Limb (tissue), 2 donors: ENCODE measurements around the gene SNORC.

ENCODE experiments used
- DNase-seq, 2 donors: peaks; one replicate each; pipeline ENCODE4 v3.0.0-alpha.2; 2016; ENCODE audit errors: extremely low spot score in 2 of 2

Gene SNORC

DNA sequence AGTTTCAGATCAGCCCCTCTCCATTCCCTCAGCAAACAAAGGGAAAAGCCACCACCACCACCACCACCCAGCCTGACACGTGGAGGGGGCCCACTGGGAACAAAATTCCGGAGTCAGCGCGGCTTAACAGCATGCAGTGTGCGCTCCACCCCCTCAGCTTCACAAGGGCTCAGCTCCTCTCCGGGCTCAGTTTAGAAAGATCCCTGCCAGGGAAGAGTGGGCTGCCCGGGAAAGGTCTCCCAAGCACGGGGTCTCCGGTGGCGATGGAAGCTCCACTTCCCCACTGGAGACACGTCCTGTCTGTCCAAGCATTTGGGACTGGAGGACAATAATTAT, 55.7 kb downstream of the SNORC start:
- no peak for DNase-seq

DNA sequence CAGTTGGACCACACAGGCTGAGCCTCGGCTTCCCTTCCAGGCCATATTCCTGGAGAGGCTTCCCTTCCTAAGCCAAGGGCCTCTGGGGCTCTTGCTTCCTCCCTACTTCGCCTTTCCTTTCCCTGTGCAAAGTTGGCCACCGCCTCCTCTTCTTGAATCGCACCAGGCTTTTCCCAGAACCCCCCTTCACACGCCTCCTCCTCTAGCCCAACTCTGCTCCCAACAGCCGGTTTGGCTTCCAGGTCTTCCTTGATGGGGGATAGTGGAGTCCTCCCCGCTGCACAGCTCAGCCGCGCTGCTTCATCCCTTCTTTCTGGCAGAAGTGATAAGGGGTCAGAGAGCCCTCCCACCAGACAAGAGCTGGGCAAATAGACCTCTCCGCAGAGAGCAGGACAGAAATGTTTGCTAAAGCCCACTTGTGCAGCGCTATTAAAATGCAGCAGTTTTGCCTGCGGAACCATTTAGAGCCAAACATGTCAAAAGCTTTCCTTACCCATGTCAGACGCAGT, 56.4 kb downstream of the SNORC start:
- no peak for DNase-seq

DNA sequence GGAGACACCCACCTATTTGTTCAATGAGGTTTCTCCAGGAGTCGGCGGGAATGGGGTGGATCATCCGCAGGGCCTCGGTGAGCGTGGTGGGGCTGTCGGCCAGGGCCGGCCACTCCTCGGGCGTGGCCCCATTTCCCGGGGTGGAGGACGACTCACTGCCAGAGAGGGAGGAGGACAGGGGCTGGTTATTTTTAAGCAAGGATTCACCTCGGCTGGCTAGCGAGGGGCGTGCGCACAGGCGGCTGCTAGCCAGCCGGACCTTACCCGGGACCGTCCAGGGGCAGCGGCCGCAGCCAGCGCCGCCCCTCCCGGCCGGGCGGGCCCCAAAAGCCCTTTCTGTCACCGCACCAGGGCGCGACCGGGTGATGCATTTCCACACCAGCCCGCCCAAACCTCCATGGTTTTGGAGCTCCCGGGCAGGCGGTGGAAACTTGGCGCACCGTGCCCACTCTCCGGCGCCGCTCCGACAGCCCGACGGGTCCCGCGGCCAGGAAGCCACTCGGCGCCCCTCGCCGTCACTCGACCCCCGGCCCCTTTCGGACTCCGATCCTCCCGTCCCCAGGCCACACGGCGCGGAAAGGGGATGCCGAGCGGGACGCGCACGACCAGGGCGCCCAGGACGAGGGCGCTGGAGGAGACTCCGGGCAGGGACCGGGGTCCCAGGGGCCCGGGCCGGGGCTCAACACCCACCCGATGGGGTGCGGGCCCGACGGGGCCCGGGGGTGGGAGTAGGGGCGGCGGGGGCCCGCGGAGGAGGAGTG, 57.1 kb downstream of the SNORC start:
- peak in 1 of 2 donors; percentile 49 for DNase-seq

DNA sequence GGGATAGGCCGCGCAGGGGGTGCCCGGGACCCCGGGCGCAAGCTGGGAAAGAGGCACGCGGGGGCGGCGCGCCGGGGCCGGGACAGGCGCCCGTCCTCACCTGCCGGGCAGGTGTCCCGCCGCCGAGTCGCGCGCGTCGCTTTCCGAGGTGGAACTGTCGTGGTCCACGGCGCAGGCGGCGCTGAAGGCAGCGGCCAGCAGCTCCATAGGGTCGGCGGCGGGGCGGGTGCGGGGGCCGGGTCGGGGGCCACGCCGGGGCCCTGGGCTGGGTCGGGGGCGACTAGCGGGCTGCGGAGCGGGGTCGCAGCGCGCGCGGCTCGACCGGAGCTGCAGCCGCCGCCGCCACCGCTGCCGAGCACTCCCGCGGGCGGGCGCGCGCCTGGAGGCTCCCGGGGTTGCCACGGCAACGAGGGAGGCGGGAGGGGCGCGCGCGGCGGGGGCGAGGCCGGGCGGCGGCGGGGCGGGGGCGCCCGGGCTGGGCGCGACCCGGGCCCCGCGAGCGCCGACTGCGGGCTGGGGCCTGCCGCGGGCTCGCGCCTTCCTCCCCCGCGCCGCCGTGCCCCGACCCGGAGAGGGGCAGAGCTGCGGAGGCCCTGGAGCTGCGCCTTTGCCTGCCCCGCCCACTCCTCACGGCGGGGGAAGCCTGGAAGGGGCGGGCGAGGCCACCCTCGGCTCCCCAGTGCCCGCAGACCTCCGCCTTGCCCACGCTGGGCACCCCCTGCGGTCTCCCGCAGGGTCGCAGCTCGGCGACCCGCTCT, 57.9 kb downstream of the SNORC start:
- DNase-seq = peak in 1 of 2 donors; percentile 72
